ENCODE results near the gene PLA2G4F.

The PLA2G4F gene, protein sequence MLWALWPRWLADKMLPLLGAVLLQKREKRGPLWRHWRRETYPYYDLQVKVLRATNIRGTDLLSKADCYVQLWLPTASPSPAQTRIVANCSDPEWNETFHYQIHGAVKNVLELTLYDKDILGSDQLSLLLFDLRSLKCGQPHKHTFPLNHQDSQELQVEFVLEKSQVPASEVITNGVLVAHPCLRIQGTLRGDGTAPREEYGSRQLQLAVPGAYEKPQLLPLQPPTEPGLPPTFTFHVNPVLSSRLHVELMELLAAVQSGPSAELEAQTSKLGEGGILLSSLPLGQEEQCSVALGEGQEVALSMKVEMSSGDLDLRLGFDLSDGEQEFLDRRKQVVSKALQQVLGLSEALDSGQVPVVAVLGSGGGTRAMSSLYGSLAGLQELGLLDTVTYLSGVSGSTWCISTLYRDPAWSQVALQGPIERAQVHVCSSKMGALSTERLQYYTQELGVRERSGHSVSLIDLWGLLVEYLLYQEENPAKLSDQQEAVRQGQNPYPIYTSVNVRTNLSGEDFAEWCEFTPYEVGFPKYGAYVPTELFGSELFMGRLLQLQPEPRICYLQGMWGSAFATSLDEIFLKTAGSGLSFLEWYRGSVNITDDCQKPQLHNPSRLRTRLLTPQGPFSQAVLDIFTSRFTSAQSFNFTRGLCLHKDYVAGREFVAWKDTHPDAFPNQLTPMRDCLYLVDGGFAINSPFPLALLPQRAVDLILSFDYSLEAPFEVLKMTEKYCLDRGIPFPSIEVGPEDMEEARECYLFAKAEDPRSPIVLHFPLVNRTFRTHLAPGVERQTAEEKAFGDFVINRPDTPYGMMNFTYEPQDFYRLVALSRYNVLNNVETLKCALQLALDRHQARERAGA

DNA sequence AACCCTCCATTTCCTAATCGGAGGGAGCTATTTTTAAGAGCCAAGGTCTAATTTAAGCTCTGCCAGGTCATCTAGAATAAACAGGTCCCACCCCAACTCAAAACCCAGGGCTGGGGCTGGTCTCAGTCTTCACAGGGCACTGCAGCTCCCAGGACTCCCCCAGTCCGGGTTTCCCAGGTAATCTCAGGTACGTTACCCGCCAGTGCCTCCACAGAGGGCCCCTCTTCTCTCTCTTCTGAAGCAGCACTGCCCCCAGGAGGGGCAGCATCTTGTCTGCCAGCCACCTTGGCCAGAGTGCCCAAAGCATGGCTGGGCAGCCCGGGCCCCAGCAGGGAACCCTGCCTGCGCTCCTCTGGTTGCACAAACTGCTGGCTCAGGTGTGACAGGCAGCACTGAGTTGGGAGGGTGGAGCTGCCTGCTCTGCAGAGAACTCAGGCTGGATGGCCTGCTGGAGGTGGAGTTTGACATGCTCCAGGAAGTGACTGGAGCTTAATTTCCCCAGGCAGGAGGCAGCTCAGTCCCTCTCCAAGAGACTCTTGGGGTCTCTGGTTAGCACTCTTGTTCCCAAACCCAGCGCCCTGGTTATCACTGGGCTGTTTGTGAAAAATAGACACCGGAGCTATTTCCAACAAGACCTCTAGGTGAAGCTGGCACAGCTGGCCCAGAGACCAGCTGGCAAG, at the start of gene PLA2G4F:
Gene PLA2G4F, minus strand, starts transcription at position 394 of the 680 bp plus-strand sequence. Its CDS starts 87 bp downstream, at position 307.
- H3K4me3 ChIP-seq (ENCODE audit: low read depth, low read length) = no peak within 1 kb of the TSS

DNA sequence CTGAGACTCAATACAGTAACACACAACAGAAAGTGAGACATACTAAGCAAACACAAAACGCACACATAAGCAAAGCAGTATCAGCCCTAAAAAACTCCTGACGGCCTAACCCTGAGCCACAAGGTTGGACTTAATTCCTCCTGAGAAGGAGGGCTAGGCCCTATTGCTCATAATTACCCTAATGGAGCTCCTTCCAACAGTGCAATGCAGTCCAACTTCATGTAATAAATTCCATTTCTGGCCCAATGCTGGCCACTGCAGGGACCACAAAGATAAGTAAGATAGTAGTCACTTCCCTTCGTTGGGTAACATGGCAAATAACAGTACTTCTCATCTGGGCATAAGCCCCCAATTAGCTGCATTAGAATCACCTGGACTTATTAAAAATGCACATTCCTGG, 47.5 kb upstream of the PLA2G4F start:
- no peak overlapping the region for H3K4me3 ChIP-seq (ENCODE audit: low read depth, low read length)

DNA sequence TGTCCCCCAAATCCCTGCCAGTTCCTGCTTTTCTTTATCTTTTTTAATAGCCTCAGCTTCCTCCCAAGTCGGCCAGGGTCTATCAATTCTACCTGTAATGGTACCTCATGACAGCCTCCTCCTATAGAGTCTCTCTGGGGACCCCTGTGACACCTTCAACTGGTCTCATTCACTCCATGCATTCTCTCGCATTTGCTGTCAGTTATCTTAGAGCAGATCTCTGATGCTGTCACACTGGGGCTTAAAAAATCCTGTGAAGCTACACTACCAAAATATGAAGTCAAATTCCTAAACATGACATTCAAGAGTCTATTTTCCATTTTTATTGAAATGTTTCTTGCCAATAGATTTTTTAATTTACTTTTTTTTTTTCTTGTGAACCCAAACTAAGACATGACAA, 46.2 kb upstream of the PLA2G4F start:
- no peak overlapping the region for H3K4me3 ChIP-seq (ENCODE audit: low read depth, low read length)

DNA sequence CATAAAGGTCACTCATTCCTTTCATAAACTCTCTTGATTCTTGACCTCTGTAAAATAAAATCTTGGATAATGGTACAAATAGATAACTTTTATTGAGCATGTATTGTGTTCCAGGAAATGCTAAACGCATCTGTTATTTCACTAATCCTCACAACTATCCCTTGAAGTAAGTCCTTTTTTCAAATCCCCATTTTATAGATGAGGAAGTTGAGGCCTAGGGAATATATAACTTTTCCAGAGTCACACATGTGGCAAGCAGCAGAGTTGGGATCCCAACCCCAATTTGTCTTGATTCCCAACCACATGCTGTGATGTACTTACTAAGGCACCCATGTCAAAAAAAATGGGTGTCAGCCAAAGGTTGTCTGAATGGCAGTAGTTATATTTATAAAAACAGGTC, 45.4 kb upstream of the PLA2G4F start:
- no peak overlapping the region for H3K4me3 ChIP-seq (ENCODE audit: low read depth, low read length)

DNA sequence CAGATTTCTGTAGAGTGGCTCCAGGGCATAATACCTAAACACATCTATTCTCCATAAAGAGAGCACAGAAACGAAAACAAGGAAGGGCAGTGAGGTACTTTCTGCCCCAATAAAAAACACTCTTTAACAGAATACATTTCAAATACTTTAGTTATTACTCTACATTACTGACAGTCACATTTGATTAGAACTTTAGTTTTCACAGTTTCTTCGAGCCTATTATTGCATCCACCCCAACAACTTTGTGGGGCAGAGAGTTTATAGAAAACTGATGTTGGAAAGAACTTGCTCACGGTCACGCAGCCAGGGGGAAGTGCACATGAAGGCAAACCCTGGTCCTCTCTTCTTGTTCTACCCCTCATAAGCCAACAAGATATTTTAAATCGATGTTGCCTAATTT, 42.7 kb upstream of the PLA2G4F start:
- H3K4me3 ChIP-seq (ENCODE audit: low read depth, low read length) = no peak overlapping the region

DNA sequence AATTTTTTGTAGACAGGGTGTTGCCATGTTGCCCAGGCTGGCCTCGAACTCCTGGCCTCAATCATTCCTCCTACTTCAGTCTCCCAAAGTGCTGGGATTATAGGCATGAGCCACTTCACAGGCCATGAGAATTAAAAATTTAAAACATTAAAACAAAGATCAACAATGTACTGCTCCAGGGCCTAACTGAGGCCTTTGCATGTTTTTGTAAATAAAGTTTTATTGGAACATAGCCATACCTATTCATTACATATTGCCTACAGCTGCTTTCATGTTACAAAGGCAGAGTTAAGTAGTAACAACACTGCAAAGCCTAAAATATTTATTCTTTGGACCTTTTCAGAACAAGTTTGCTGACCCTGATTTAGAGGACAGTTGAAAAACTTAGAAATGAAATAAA, 42.1 kb upstream of the PLA2G4F start:
- H3K4me3 ChIP-seq (ENCODE audit: low read depth, low read length) = no peak overlapping the region

DNA sequence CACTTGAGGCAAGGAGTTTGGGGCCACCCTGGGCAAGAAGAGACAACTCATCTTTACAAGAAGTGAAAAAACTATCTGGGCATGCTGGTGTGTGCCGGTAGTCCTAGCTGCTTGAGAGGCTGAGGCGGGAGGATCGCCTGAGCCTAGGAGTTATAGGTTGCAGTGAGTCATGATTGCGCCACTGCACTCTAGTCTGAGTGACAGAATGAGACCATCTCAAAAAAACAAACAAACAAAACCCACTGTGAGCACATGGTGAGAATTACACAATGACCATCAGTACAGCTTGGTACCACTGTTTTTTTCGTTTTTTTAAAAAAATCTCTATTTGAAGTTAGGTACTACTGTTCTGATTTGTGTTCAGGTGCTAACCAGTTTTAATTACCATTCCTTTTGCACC, 38.1 kb upstream of the PLA2G4F start:
- H3K4me3 ChIP-seq (ENCODE audit: low read depth, low read length) = no peak overlapping the region

DNA sequence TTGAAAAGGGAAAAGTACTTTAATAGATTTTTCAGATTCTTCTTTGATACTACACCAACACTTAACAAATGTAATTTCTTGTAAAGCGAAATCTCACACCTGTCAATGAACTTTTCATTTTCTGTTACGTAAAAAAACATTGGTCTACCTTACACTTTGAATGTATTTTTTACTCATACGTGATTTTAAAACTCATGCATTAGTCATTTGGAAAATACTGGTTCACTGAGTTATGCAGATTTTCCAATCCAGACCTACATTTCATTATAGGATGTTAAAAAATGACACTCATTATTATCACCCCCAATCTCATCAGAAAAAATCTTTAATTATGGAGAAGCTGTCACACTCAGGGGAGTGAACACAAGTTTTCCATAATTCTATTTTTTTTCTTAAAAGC, 36.9 kb upstream of the PLA2G4F start:
- no peak overlapping the region for H3K4me3 ChIP-seq (ENCODE audit: low read depth, low read length)

DNA sequence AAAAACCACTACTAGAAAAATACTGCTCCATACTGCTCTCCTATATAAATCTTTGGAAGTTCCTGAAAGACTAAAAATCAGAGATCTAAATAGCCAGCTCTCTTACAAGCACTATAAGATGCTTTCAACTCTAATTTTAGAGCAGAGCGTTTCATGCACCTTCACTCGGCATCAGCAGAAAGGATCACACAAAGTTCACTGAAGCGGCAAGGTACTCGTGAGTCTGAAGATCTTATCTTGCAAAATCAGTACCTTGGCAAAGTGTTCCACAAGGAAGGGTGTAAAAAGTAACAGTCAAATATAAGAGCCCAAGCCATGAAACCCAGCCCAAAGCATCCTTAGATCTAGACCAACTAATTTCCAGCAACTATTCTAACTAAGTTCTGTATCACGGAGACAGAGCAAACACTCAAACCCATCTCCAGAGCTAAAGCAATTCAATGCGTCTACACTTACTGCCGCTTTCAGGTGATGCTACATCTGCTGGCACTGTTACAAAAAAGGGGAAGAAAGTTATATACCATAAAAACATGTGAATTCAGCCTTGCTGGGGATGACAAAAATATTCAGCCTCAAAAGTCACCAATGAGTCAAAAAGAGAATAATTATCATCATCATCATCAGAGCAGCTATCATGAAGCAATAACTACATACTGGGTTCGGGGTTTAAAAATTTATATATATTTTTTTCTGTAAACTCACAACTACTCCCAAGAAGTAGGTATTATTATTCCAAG, 35.3 kb upstream of the PLA2G4F start:
- H3K4me3 ChIP-seq (ENCODE audit: low read depth, low read length) = no peak overlapping the region

DNA sequence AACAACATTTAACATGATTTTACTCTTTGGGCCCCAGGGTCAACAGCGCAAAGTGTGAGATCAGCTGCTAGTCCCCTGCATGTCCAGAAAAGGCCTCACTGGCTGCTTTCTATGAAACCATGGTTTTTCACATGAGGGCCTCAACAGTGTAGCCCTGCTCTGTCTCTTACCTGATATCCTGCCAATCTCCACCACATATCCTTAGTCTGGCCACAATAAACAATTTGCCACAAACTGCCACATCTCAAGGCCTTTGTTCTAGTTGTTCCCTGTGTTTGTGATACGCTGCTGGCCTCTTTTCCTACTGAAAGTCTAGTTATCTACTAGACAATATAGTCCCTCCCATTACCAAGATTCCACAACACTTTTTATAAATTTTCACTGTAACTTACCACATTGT, 33.9 kb upstream of the PLA2G4F start:
- no peak overlapping the region for H3K4me3 ChIP-seq (ENCODE audit: low read depth, low read length)

DNA sequence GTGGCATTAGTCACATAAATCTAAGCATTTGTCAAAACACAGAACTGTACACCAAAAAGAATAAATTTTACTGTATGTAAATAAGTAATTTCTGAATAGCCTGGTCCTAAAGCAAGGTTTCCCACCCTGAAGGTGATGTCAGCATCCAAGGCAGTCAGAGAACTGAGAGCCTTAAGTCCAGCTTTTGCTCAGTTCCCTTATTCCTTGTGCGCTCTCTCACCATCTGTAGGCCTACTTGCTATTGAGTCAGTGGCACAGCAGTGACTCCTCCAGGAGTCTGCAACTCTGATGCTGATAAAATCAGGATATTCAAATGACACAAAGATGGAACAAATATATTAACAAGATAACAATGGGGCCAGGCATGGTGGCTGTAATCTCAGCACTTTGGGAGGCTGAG, 29.4 kb upstream of the PLA2G4F start:
- no peak overlapping the region for H3K4me3 ChIP-seq (ENCODE audit: low read depth, low read length)

DNA sequence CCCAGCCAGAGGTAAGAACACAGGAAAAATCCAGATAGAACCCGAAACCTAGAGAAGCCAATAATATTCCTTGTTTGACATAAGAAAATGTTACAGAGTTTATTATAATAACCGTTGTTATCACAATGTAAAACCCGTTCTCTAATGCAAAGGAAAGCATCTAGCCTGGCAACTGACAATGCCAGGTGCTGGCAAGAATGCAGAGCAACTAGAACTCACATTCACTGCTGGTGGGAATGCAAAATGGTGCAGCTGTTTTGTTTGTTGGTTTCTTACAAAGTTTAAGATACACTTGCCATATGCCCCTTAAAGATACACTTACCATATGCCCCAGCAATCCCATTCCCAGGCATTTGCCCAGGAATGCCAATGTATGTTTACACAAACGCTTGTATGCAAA, 28.3 kb upstream of the PLA2G4F start:
- no peak overlapping the region for H3K4me3 ChIP-seq (ENCODE audit: low read depth, low read length)

DNA sequence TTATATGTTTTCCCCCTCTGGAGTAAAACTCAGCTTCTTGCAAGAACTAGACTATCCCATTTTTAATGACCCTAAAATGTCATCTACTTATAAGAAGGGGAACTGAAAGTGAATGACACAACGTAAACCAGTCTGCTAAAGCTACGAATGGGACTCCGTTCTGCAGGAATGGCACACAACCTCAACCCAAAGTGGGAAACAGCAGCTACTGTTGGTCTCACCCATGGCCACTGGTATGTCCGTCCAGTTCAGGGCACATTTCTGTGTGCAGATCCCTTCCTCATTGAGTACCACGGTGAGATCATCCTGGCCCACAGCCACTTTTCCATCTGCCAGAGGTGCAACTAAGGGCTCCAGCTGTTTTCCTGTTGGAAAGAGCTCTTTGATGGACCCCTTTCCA, 27.9 kb upstream of the PLA2G4F start:
- no peak overlapping the region for H3K4me3 ChIP-seq (ENCODE audit: low read depth, low read length)

DNA sequence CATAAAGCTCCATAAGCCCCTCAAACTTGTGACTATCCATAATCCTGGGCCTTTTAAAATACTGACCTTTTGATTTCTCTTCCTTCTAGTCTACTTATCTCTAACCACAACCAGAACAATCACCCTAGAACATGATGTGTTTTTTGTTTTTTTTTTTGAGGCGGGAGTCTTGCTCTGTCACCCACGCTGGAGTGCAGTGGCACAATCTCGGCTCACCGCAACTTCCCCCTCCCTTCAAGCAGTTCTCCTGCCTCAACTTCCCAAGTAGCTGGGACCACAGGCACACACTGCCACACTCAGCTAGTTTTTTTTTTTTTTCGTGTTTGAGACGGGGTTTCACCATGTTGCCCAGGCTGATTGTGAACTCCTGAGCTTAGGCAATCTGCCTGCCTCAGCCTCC, 26.5 kb upstream of the PLA2G4F start:
- no peak overlapping the region for H3K4me3 ChIP-seq (ENCODE audit: low read depth, low read length)

DNA sequence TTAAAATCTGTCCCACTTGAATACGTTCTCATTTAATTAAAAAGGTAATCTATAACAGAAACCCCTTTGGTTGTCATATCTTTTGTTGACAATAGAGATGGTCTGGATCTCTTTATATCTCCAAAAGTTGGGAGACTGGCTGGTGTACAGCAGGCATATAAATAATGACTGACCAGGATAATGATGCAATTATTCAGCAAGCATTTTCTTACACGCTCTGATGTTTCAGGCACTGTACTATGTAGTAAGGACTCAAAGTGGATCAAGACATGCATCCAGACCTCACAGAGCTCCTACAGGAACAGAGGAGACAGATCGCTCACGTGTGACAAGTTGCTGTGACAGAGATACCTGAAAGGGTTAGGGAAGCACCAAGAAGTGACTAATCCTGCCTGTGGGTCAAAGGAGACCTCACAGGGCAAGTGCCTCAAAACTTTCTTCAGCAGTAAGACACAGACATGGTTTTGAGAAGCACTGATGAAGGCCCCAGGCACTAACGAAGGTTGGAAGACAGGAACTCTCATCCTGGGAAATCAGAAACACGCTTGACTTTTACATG, 26.0 kb upstream of the PLA2G4F start:
- H3K4me3 ChIP-seq (ENCODE audit: low read depth, low read length) = no peak overlapping the region

DNA sequence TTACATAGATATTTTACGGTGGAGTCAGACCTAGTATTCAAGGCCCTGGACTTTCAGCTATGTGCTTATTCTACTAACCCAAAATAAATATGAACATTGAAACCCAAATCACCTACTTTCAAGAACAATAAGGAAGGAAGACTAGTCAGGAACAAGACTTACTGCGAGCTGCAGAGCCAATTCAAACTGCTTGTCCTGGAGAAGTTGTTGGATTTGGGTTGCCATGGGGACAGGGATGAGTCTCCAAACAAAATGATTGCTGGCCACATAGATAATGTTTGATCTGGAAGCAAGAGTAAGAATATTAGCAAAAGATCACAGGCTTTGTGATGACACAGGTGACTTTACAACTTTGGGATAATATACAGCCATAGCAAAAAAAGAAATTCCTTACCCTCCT, 21.6 kb upstream of the PLA2G4F start:
- no peak overlapping the region for H3K4me3 ChIP-seq (ENCODE audit: low read depth, low read length)

DNA sequence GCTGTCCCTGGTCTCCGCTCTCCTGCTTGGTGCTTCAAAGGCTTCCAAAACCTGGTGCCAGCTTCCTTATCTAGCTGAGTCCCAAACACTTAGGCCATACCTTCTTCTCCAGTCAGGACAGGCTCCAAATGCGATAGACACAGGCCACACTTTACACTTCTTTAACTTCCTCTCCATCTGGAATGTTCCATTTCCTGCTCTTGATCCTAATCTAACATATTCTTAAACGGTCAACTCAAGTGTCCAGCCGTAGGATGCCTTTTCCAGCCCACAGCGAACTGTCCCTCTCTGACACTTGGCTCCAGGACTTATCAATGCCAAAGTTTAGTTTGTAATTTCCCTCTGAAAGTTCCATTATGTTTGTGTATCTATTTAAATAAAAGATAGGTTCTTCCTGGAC, 19.2 kb upstream of the PLA2G4F start:
- H3K4me3 ChIP-seq (ENCODE audit: low read depth, low read length) = no peak overlapping the region

DNA sequence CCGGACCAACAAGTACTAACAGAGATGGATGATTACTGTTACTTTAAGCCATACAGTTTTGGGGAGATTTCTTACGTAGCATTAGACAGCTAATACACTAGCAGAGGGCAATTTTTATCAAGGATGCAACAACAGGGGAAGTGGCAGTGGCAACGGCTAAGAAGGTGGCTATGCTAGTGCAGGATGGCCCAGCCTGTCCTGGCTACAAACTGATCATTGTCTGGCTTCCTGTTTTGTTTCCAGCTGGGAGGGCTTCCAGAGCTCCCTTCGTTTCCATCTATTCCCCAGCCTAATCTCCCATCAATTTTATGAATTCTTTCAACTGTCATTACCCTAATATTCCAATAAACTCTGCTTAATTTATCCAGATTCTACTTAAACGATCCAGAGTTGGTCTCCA, 16.0 kb upstream of the PLA2G4F start:
- H3K4me3 ChIP-seq (ENCODE audit: low read depth, low read length) = no peak overlapping the region

DNA sequence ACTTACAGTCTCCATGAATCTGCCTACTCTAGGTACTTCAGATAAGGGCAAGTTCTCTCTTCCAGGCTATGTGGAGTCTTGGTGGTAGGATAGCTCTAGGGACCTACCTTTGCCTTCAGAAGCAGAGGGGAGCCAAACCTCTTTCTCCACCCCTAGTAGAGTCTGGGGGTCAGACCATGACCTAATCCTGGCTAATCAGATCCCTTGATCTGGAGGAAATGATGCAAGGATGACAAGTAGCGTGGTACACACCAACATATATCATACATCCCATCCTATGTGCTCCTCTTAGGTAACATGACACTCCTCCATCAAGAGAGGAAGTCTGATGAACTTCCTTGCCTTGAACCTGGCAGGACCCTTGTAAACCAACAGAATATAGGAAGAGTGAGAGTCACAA, 15.4 kb upstream of the PLA2G4F start:
- no peak overlapping the region for H3K4me3 ChIP-seq (ENCODE audit: low read depth, low read length)

DNA sequence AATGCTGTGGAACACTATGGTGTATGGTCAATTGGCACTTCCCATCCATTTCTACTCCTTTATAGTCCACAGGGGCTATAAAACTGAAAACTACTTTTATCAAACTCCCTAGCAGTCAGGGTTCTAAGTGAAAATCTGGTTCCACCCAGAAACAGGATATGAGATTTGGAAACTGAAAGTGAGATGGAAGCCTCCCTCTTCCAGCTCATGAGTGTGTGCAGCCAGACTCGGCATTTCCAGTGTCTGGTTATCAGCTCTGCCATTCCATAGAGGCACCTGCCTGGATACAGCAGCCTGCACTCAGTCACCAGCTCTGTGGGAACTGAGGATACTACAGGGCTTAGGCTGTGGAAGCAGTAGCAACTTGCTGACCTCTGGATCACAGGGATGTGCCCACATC, 14.7 kb upstream of the PLA2G4F start:
- no peak overlapping the region for H3K4me3 ChIP-seq (ENCODE audit: low read depth, low read length)

Measured in iPS-11a (cell line).